ENCODE measurements around the gene WFS1.

Gene WFS1

DNA sequence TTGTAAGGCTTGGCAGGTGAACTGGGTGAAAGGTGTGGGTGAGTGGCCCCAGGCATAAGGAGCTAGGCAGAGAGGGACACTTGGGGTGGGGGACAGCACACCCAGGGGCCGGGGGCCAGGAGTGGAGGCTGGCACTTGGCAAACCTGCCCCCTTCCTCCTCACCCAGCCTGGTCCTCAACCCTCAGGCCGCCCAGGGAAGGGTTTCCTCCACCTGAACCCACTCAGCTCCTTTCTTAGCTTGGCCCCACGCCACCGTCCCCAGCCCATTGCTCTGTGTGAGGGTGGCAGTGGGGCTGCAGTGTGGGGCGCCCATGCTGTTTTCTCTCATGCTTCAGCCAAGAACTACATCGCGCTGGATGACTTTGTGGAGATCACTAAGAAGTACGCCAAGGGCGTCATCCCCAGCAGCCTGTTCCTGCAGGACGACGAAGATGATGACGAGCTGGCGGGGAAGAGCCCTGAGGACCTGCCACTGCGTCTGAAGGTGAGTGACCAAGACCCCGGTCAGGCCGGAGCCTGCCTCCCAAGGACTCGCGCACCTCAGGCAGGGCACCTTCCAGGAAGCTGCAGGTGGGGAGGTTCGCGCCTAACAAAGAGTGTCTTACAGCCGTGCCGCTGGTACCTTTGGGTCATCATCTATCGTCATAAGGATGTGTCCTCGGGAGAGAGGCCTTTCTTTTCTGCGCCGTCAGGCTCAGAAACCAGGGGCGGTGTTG, 25.2 kb downstream of the WFS1 start:
- no peak overlapping the region for H3K4me3 ChIP-seq (ENCODE audit: low read depth, low read length)

DNA sequence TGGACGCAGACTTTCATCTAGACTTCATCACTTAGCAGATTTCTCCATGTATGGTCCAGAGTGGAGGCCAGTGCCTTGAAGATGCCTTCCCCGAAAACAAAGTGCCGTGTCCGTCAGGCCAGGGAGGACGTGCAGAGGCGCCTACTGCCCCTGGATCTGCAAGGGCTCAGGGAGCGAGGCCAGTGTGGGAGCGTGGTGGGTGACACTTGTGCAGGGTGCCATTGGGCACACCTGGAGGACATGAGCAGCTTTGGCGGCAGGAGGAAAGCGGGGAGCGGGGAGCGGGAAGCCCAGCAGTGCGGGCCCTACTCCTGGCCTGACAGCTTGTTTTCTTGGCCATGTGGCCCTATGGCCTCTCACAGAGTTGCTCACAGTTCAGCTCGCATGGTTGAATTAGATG, 25.8 kb downstream of the WFS1 start:
- H3K4me3 ChIP-seq (ENCODE audit: low read depth, low read length) = no peak overlapping the region
- DNase-seq (ENCODE audit: low read depth) = no peak
- TF ChIP-seq, protein P1, sequence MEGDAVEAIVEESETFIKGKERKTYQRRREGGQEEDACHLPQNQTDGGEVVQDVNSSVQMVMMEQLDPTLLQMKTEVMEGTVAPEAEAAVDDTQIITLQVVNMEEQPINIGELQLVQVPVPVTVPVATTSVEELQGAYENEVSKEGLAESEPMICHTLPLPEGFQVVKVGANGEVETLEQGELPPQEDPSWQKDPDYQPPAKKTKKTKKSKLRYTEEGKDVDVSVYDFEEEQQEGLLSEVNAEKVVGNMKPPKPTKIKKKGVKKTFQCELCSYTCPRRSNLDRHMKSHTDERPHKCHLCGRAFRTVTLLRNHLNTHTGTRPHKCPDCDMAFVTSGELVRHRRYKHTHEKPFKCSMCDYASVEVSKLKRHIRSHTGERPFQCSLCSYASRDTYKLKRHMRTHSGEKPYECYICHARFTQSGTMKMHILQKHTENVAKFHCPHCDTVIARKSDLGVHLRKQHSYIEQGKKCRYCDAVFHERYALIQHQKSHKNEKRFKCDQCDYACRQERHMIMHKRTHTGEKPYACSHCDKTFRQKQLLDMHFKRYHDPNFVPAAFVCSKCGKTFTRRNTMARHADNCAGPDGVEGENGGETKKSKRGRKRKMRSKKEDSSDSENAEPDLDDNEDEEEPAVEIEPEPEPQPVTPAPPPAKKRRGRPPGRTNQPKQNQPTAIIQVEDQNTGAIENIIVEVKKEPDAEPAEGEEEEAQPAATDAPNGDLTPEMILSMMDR (IDR thresholded peaks at IDR 0.05; ENCODE audit: insufficient read depth, low read depth, low read length, missing control alignments) = no peak

More for the DNA sequence above, 25.2 kb downstream of the WFS1 start:
- TF ChIP-seq, protein P1 (IDR thresholded peaks at IDR 0.05; ENCODE audit: insufficient read depth, low read depth, low read length, missing control alignments) = no peak
- DNase-seq (ENCODE audit: low read depth) = no peak

DNA sequence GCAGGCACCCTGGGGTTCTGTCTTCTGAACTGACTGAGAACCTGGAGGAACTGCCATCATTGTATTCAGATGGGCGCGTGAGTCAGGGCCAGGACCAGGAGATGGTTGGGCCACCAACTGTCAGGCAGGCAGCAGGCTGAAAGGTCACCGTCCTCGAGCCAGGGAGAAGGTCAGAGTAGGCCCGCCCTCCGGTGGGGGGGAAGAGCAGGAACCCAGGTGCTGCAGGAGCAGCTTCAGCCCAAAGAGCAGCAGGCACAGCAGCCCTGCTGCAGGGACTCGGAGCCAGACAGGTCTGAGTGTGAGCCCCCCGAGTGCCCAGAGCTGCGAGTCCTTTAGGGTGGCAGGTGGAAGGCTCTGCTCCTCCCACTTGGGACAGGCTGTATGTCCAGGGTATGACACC, 26.4 kb downstream of the WFS1 start:
- no peak for DNase-seq (ENCODE audit: low read depth)
- no peak overlapping the region for H3K4me3 ChIP-seq (ENCODE audit: low read depth, low read length)
- TF ChIP-seq, protein P1 (IDR thresholded peaks at IDR 0.05; ENCODE audit: insufficient read depth, low read depth, low read length, missing control alignments) = no peak

DNA sequence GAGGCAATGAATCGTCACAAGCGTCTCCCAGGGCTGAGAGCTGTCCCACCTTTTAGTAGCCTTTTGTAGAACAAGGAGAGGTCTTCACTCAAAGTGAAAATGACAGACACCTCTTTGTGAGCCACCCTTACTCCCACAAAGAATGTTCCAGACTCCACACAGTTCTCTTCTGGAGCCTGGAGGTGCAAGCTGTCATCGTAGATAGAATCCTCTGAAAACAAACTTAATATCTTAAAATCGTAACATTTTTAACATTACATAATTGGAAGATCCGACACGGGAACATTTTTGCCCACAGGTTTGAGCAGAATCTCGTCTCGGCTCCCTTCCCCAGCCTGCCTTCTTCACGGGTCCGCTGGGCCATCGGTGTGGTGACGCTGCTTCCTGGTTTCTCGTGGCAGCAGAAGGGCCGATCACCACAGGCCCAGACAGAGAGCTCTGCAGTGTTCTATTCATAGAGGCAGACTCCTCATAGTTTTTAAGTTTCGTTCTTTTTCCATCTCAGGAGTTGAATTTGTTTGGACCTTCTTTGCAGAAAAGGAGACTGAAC, 27.7 kb downstream of the WFS1 start:
- TF ChIP-seq, protein P1 (IDR thresholded peaks at IDR 0.05; ENCODE audit: insufficient read depth, low read depth, low read length, missing control alignments) = no peak
- H3K4me3 ChIP-seq (ENCODE audit: low read depth, low read length) = no peak overlapping the region
- no peak for DNase-seq (ENCODE audit: low read depth)

DNA sequence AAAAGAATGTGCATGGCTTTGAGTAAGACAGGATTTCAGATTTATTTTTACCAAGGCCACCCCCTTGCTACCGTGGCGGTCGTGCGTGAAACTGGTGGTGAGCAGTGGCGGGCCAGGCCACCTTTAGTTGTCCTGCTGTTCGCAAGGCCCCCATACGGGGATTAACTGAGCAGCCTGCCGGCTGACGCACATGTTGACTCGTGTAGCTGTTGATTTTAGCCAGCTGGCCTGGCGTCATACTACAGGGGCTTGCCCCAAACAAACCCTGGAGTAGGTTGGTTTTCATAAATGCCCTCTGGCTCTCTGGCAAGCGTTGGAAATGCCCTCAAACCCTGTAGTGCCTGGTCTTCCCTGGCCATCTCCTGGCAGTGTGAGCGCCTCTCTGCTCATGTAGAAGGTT, 28.4 kb downstream of the WFS1 start:
- H3K4me3 ChIP-seq (ENCODE audit: low read depth, low read length) = no peak overlapping the region
- no peak for DNase-seq (ENCODE audit: low read depth)
- TF ChIP-seq, protein P1 (IDR thresholded peaks at IDR 0.05; ENCODE audit: insufficient read depth, low read depth, low read length, missing control alignments) = no peak

DNA sequence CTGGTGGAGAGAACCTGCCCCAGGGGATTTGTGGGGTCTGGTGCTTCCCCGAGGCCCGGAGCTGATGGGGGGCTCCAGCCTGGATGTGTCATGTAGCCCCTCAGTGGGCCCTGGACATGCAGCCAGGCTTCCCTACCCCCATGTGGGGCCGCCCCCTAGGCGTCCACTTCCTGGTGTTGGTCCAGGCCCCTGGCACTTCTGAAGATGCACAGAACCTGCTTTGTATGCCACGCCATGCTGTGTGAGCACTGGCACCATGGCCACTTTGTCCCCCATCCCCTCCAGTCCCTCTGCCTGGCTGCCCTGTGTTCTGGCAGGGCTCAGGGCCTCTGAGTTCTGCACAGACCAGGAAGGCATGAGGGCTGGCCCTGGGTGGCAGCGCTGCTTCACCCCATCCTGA, 29.2 kb downstream of the WFS1 start:
- no peak for DNase-seq (ENCODE audit: low read depth)
- no peak overlapping the region for H3K4me3 ChIP-seq (ENCODE audit: low read depth, low read length)
- TF ChIP-seq, protein P1 (IDR thresholded peaks at IDR 0.05; ENCODE audit: insufficient read depth, low read depth, low read length, missing control alignments) = no peak

DNA sequence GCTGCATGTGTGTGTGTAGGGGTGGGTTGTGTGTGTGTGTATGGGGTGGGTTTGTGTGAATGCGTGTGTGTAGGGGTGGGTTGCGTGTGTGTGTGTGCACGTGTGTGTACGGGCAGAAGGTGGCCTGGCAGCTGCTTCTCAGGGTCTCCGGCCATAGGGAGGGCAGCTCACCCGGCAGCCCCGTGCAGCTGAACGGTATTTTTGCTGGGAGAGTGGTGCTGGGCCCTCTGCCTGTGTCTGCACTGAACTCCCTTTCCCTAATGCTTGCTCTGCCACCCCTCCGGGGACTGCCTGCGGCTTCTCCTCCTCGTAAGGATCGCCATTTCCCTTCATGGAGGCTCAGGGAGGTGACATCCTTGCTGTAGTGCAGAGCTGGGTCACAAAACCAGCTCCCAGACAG, 30.2 kb downstream of the WFS1 start:
- TF ChIP-seq, protein P1 (IDR thresholded peaks at IDR 0.05; ENCODE audit: insufficient read depth, low read depth, low read length, missing control alignments) = no peak
- no peak overlapping the region for H3K4me3 ChIP-seq (ENCODE audit: low read depth, low read length)
- no peak for DNase-seq (ENCODE audit: low read depth)
